22Rv1 (cell line): ENCODE data around the gene FHL3.
A peak's percentile ranks its signal among the peaks of the same experiment; 100 is the strongest.

Experiments
- H3K27ac ChIP-seq: fragments of 450-650 bp; 2 replicates; pipeline ENCODE4 v1.5.1; 2017
- ZFX ChIP-seq: fragments of 450-650 bp; IDR thresholded peaks from 2 replicates; pipeline ENCODE4 v1.6.1; 2017; ENCODE audit warnings: antibody characterized with exemption, borderline replicate concordance
- TF ChIP-seq, protein P1 (sequence below): fragments of 450-650 bp; IDR thresholded peaks from 2 replicates; pipeline ENCODE4 v1.5.1; 2017; ENCODE audit warnings: mild to moderate bottlenecking

FHL3 gene

DNA sequence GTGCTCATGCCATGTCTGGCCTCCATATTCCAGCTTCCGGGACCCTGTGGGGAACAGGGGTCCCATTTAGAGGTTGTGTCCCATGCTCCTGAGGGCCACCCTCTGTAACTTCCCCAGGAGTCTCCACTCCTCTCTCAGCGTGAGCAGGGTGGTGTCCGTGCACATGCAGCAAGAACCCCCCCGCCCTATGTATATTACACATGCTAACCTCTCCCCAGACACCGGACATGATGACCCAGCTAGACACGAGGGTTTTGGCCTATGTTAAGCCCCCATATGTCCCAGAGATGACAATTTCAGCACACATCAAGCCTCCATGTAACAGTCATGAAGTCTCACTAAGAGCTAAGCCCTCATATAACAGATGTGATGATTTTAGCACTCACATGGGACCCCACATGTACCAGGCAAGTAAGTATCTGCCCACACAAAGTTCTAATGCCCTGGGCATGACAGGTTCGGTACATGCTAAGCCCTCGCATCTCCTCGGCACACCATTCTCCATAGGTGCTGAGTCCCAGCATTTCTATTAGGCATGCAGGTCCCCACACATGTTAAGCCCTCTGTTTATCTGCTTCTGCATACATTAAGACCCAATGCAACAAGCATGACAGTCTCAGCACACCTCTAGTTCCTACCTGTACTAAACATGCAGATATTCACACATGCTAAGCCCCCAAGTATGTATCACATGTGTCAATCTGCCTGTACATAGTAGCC, 7.1 kb downstream of the FHL3 start:
- no peak overlapping the region for H3K27ac ChIP-seq
- TF ChIP-seq, protein P1, sequence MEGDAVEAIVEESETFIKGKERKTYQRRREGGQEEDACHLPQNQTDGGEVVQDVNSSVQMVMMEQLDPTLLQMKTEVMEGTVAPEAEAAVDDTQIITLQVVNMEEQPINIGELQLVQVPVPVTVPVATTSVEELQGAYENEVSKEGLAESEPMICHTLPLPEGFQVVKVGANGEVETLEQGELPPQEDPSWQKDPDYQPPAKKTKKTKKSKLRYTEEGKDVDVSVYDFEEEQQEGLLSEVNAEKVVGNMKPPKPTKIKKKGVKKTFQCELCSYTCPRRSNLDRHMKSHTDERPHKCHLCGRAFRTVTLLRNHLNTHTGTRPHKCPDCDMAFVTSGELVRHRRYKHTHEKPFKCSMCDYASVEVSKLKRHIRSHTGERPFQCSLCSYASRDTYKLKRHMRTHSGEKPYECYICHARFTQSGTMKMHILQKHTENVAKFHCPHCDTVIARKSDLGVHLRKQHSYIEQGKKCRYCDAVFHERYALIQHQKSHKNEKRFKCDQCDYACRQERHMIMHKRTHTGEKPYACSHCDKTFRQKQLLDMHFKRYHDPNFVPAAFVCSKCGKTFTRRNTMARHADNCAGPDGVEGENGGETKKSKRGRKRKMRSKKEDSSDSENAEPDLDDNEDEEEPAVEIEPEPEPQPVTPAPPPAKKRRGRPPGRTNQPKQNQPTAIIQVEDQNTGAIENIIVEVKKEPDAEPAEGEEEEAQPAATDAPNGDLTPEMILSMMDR: no peak
- TF ChIP-seq ZFX: no peak

DNA sequence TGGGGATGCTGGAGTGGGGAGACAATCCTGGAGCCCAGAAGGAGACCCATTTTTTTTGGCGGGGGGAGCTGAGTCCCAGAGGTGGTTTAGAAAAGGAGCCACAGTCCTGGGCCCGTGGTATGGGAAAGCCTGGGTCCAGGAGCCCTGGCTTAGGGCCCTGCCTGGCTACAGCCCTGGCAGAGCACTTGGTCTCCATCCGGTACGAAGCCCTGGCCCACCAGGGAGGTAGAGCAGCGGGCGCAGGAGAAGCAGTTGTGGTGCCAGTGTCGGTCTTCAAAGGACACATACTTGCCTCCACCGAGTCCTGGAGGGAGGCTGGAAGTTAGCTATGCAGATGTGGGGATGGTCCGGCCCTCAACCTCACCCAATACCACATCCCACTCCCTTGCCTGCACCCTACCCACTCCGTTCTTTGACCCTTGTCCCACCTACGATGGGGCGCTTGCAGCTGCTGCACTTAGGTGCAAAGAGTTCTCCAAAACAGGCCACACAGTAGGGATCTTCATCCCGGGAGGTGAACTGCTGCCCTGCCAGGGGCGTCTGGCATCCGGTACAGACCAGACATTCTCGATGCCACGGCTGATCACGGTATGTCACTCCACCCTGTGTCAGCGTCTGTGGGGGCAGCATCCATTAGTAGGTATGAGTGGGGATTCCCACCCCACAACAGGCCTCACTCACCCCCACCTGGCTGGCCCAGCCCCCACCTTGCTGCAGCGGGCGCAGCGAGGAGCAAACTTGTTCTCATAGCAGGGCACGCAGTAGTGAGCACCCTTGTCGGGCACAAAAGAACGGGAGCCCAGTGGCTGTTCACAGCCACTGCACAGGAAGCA, 7.8 kb downstream of the FHL3 start:
- TF ChIP-seq ZFX: no peak
- TF ChIP-seq, protein P1: no peak
- no peak overlapping the region for H3K27ac ChIP-seq

DNA sequence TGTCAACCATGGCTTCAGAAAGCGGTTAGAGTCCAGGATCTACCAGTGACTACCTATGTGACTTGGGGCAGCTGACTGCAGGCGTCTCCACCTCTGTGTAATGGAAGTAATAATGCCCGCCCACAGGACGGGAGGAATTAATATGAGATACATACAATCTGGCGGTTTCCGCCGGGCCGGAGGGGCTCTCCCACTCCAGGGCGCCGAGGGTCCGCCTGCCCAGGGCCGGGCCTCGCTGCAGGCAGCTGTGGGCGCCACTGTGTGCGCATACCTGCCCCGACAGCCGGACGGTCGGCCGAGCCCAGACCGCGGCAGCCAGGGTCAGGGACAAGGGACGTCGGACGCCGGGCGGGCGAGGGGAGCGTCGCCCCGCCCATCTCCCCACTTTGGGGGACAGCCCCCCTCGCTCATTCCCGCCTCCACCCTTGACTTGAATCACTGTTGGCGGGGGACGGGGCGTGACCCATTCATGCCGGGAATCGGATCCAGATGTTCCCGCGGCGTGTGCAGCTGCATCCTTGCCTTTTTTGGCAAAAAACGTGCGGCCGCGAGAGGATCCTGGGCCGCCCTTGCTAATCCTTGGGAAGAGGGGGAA, 9.5 kb downstream of the FHL3 start:
- TF ChIP-seq ZFX: no peak
- TF ChIP-seq, protein P1: no peak

DNA sequence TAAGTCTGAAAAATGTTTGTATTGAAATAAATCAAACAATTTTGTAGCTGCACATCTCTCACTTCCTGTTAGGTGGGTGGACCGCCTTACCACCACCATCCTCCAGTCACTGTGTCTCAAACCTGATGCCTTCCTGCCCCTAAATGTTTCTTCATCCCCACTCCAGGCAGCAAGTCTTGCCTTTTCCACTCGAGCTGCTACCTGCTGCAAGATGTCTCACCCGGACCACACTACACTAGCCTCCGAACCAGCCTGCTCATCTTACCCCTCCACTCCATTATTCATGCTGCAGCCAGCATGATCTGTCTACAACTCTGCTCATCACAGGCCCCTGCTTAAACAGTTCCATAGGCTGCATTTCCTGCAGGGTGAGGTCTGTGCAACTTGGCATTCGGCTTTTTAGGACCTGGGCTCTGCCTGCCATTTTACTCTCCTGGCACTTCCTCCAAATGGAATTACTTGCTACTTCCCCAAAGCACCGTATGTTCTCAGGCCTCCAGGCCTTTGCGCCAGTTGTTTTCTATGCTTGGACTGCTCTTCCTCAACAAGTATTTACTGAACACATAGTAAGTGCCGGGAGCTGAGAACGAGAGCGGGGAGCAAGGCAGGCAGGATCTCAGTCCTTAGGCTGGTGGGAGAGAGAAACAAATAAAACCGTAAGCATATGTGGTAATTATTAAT, 10.3 kb downstream of the FHL3 start:
- no peak overlapping the region for H3K27ac ChIP-seq
- TF ChIP-seq, protein P1: no peak
- no peak for TF ChIP-seq ZFX

More for the DNA sequence above, 9.5 kb downstream of the FHL3 start:
- H3K27ac ChIP-seq: no peak overlapping the region

DNA sequence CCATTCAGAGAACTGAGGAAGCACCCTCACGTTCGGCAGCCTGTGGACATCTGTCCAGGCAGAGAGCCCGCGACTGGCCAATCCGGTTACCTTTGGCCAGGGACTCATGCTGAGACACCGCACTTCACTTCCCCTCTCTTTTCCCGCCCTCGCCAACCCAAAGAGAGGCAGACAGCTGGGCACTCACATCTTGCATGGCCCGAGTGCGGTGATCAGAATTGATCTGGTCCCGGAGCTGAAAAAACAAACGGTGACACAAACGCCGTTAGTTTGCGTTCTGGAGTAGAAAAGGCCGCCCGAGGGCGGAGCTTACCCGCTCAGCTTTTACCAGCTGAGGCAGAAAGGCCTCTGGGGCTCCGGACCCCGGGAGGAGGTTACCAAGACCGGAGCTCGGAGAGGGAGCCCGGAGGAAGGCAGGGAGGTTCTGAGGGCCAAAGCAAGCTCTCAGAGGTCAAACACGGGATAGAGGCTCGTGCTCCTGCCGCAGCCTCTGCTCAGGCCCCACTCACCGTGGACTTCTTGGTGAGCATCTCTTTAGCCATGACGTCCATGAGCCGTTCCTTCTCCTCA, 15.9 kb downstream of the FHL3 start:
- TF ChIP-seq ZFX: no peak
- TF ChIP-seq, protein P1: no peak
- H3K27ac ChIP-seq: peak overlapping the region; percentile 83

DNA sequence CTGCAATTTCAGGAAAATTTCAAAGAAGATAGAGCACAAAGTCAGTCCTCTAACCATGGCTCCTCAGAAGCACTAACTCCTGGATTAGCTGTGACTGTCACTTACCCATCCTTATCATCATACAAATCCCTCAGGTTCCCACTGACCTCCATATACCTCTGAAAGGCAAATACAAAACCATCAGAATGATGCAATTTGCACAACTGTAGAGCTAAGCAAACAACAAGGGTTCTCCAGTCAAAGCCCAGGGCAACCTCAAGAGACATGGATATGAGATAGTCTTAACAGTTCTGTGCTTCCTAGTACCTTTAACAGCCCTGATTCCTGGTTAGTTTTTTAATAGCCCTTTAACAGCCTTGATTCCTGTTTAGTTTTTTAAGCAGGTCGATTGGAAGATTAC, 17.6 kb downstream of the FHL3 start:
- no peak for TF ChIP-seq ZFX
- TF ChIP-seq, protein P1: no peak
- H3K27ac ChIP-seq: no peak overlapping the region
